Measurements from ENCODE around the gene GDPD1. TPM values are rescaled to one million over a fixed set of nuclear protein-coding genes. Genes with fewer than 3 reads are reported as not detected.
"Not testable (repeated sequence)": the region's sequence is repeated elsewhere in the genome, so short reads cannot be mapped to it uniquely, and the experiment has no call there.

GDPD1 gene
- total RNA-seq, 6 experiments from 2014 or later, result 0.71 to 5.8 (median 1.2) TPM

DNA sequence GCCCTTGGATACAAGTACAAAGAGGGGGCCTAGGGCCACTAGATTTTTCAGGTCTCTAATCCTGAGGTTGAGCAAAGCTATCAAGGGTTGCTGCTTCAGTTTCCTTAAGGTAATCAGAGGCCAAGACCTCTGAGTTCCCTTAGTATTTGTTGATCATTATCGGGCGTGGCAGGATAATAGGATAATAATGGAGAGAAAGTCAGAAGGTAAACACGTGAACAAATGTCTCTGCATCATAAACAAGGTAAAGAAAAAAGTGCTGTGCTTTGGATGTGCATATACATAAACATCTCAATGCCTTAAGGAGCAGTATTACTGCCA, 69.6 kb downstream of the GDPD1 start:
- H3K36me3 ChIP-seq, result no peaks in the 10 kb centered on the region
- no peak overlapping the region for H3K4me3 ChIP-seq
- ATAC-seq (no peak), DNase-seq (no peak)
- no peaks in the 10 kb centered on the region for H3K4me1 ChIP-seq
- intact Hi-C loops (cut with DNase I), result no loop called here
- no peaks in the 10 kb centered on the region for H3K9me3 ChIP-seq
- no peak for TF ChIP-seq POLR2A (IDR thresholded peaks at IDR 0.05)
- TF ChIP-seq, protein P1, sequence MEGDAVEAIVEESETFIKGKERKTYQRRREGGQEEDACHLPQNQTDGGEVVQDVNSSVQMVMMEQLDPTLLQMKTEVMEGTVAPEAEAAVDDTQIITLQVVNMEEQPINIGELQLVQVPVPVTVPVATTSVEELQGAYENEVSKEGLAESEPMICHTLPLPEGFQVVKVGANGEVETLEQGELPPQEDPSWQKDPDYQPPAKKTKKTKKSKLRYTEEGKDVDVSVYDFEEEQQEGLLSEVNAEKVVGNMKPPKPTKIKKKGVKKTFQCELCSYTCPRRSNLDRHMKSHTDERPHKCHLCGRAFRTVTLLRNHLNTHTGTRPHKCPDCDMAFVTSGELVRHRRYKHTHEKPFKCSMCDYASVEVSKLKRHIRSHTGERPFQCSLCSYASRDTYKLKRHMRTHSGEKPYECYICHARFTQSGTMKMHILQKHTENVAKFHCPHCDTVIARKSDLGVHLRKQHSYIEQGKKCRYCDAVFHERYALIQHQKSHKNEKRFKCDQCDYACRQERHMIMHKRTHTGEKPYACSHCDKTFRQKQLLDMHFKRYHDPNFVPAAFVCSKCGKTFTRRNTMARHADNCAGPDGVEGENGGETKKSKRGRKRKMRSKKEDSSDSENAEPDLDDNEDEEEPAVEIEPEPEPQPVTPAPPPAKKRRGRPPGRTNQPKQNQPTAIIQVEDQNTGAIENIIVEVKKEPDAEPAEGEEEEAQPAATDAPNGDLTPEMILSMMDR (IDR thresholded peaks at IDR 0.05), result no peak
- no peaks in the 10 kb centered on the region for H3K27me3 ChIP-seq
- 44% methylated on average over 3 of the region's 3 CpGs for WGBS (ENCODE audit: insufficient coverage, low coverage, low lambda C conversion rate, missing lambda C conversion rate)
- no peak overlapping the region for H3K27ac ChIP-seq

DNA sequence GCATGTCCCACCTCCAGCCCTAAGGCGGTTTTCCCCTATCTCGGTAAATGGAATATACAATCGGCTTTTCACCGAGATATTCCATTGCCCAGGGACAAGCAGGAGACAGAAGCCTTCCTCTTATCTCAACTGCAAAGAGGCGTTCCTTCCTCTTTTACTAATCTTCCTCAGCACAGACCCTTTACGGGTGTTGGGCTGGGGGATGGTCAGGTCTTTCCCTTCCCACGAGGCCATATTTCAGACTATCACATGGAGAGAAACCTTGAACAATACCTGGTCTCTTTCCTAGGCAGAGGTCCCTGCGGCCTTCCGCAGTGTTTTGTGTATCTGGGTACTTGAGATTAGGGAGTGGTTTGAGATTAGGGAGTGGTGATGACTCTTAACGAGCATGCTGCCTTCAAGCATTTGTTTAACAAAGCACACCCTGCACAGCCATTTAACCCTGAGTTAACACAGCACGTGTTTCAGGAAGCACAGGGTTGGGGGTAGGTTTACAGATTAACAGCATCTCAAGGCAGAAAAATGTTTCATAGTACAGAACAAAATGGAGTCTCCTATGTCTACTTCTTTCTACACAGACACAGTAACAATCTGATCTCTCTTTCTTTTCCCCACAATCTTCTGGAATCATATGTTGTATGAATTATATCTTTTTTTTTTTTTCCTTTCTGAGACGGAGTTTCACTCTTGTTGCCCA, 70.1 kb downstream of the GDPD1 start:
- DNase-seq; H3K9me3 ChIP-seq; H3K4me1 ChIP-seq; intact Hi-C loops (cut with DNase I); H3K27ac ChIP-seq; ATAC-seq; H3K27me3 ChIP-seq; H3K4me3 ChIP-seq; H3K36me3 ChIP-seq: not testable (repeated sequence)
- 46% methylated on average over 8 of the region's 12 CpGs for WGBS (ENCODE audit: insufficient coverage, low coverage, low lambda C conversion rate, missing lambda C conversion rate)

DNA sequence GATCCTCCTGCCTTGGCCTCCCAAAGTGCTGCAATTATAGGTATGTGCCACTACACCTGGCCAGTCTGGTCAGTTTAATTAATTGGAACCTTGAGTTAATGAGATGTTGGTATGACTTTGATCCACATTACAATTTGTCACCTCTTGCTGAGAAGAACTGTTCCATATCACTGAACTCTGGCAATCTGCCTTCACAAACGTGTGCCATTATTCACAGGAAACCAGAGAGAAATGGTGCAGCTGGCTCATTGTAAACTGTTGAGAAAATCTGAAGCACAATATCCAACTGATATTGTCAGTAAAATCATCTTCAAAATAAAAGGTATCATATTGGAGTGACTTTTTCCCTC, 71.8 kb downstream of the GDPD1 start:
- TF ChIP-seq, protein P1 (IDR thresholded peaks at IDR 0.05), result no peak
- no peak for TF ChIP-seq POLR2A (IDR thresholded peaks at IDR 0.05)
- peaks cover 0 to 7% (median 0%) of the 10 kb centered on the region in 4 donors for H3K4me1 ChIP-seq
- intact Hi-C loops (cut with DNase I), result no loop called here
- H3K4me3 ChIP-seq, result no peak overlapping the region
- ATAC-seq (no peak), DNase-seq (no peak)
- H3K27me3 ChIP-seq, result no peaks in the 10 kb centered on the region
- no peaks in the 10 kb centered on the region for H3K36me3 ChIP-seq
- WGBS (ENCODE audit: insufficient coverage, low coverage, low lambda C conversion rate, missing lambda C conversion rate), result 35% methylated on average over 1 of the region's 1 CpG
- H3K27ac ChIP-seq, result no peak overlapping the region
- H3K9me3 ChIP-seq, result no peaks in the 10 kb centered on the region

DNA sequence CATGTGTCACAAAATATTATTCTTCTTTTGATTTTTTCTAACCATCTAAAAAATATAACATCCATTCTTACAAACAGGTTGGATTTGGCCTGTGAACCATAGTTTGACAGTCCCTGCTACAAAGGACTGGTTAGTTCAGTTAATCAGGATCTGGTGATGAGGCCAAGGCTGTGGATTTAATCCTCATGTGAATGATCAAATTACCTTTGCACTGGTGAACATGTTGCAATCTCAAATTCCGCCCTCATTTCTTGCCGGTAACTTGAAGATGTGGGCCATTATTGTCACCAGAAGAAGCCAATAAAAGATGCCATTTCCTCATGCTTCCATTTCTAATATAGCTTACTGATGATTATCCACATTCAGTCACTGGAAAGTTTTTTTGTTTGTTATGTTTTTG, 75.9 kb downstream of the GDPD1 start:
- H3K36me3 ChIP-seq, result no peaks in the 10 kb centered on the region
- intact Hi-C loops (cut with DNase I), result no loop called here
- peaks cover 0 to 7% (median 2%) of the 10 kb centered on the region in 4 donors for H3K4me1 ChIP-seq
- H3K27me3 ChIP-seq, result no peaks in the 10 kb centered on the region
- peak overlapping the region in 2 of 3 donors; percentile 48 to 56 for H3K27ac ChIP-seq
- ATAC-seq (peak; percentile 49 to 68 (median 62)), DNase-seq (no peak)
- no peaks in the 10 kb centered on the region for H3K9me3 ChIP-seq
- no peak for TF ChIP-seq POLR2A (IDR thresholded peaks at IDR 0.05)
- TF ChIP-seq, protein P1 (IDR thresholded peaks at IDR 0.05), result no peak
- no peak overlapping the region for H3K4me3 ChIP-seq
- WGBS (ENCODE audit: insufficient coverage, low coverage, low lambda C conversion rate, missing lambda C conversion rate), result 18% methylated on average over 2 of the region's 2 CpGs

DNA sequence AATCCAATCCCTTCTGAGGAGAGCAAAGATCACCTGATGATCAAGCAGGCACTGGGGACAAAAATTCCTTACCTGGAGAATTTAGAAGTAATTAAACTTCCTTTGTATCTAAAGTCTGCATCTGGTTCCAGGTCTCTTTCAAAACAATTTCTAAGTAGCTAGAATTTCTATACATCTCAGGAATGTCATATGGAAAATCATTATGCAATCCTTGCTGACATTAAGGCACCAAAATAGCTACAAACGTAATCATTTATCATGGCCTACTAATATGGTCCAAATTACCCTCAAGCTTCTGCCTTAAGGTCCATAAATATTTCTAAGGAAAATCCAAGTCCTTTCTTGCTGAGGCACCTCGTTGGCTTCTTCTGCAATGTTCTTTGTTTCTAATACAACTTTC, 78.2 kb downstream of the GDPD1 start:
- TF ChIP-seq, protein P1 (IDR thresholded peaks at IDR 0.05), result no peak
- no peak for TF ChIP-seq POLR2A (IDR thresholded peaks at IDR 0.05)
- intact Hi-C loops (cut with DNase I), result no loop called here
- WGBS (ENCODE audit: insufficient coverage, low coverage, low lambda C conversion rate, missing lambda C conversion rate), result 68% methylated on average over 2 of the region's 2 CpGs
- no peak for ATAC-seq
- Histone ChIP-seq H3K9me3 (no peaks in the 10 kb centered on the region), H3K4me1 (peaks cover 0 to 7% (median 2%) of the 10 kb centered on the region in 4 donors), H3K27me3 (no peaks in the 10 kb centered on the region), H3K36me3 (no peaks in the 10 kb centered on the region), H3K27ac (no peak overlapping the region), H3K4me3 (no peak overlapping the region)
- DNase-seq, result no peak
